PC-3 (cell line): ENCODE measurements around the gene MAP3K5. TPM values are rescaled to one million over a fixed set of nuclear protein-coding genes. Genes with fewer than 3 reads are reported as not detected.

ENCODE experiments used
- ATAC-seq: fragments of 200-7000 bp; cut with Tn5 transposase; 2 replicates; pipeline ENCODE4 v1.9.1; 2020; ENCODE audit warnings: mild to moderate bottlenecking, moderate library complexity
- BruUV-seq: library from RNA; stranded (reverse); fragments of 400-500 nt; replicated peaks from 2 replicates; lab custom pipeline; 2021; lab: Mats Ljungman, UMichigan
- CTCF ChIA-PET: fragments of 300-600 bp; sonication (Branson Sonifier 250); formaldehyde crosslinking; loops from one replicate; lab custom pipeline; 2022; ENCODE audit warnings: antibody characterized with exemption; lab: Charles Lee
- POLR2A ChIA-PET: fragments of 300-600 bp; sonication (Branson Sonifier 250); formaldehyde crosslinking; loops from one replicate; lab custom pipeline; 2022; ENCODE audit warnings: antibody characterized with exemption; ENCODE audit not compliant: unreplicated experiment; lab: Charles Lee
- DNase-seq: peaks from one replicate; pipeline ENCODE4 v3.0.0-alpha.2; 2015
- H2AFZ ChIP-seq: fragments of 300-600 bp; sonication (generic); 2 replicates; pipeline ENCODE4 v1.6.0; 2016; ENCODE audit warnings: antibody characterized with exemption, low read length
- H3F3A ChIP-seq: fragments of 300-600 bp; sonication (generic); one replicate; pipeline ENCODE4 v1.6.0; 2017; ENCODE audit warnings: antibody characterized with exemption, low read length, control low read depth, mild to moderate bottlenecking; ENCODE audit not compliant: unreplicated experiment
- H3K27ac ChIP-seq: fragments of 300-600 bp; sonication (generic); 2 replicates; pipeline ENCODE4 v1.5.1; 2016; ENCODE audit warnings: mild to moderate bottlenecking, low read length
- H3K27me3 ChIP-seq: fragments of 300-600 bp; sonication (generic); 2 replicates; pipeline ENCODE4 v1.6.1; 2016; ENCODE audit warnings: low read length, mixed read lengths
- H3K36me3 ChIP-seq: fragments of 300-600 bp; sonication (generic); 2 replicates; pipeline ENCODE4 v1.6.1; 2016; ENCODE audit warnings: low read depth, mixed run types, low read length, mixed read lengths
- H3K4me1 ChIP-seq: fragments of 300-600 bp; sonication (generic); 2 replicates; pipeline ENCODE4 v1.5.1; 2016; ENCODE audit warnings: low read length; ENCODE audit not compliant: insufficient read depth
- H3K4me2 ChIP-seq: fragments of 300-600 bp; sonication (generic); 2 replicates; pipeline ENCODE4 v1.6.0; 2016; ENCODE audit warnings: low read length
- H3K4me3 ChIP-seq: fragments of 300-600 bp; sonication (generic); 2 replicates; pipeline ENCODE4 v1.5.1; 2016; ENCODE audit warnings: mild to moderate bottlenecking, low read length, mixed read lengths
- H3K79me2 ChIP-seq: fragments of 300-600 bp; sonication (generic); 2 replicates; pipeline ENCODE4 v1.6.1; 2017; ENCODE audit warnings: low read length, mixed read lengths
- H3K9ac ChIP-seq: fragments of 300-600 bp; sonication (generic); 2 replicates; pipeline ENCODE4 v1.6.0; 2016; ENCODE audit warnings: mild to moderate bottlenecking, low read length
- H3K9me2 ChIP-seq: fragments of 300-600 bp; sonication (generic); replicated peaks from 2 replicates; pipeline ENCODE4 v1.6.1; 2016; ENCODE audit warnings: mixed run types, low read length, mixed read lengths
- H3K9me3 ChIP-seq: fragments of 300-600 bp; sonication (generic); 2 replicates; pipeline ENCODE4 v1.6.1; 2016; ENCODE audit warnings: low read length, mixed read lengths
- H4K20me1 ChIP-seq: fragments of 300-600 bp; sonication (generic); 2 replicates; pipeline ENCODE4 v1.6.1; 2016; ENCODE audit warnings: low read length, mixed read lengths
- CTCF ChIP-seq: fragments of 300-600 bp; sonication (generic); conservative IDR thresholded peaks from 2 replicates; pipeline ENCODE4 v1.5.1; 2017; ENCODE audit warnings: antibody characterized with exemption, low read depth, mild to moderate bottlenecking, low read length
- EZH2 ChIP-seq: fragments of 300-600 bp; sonication (generic); IDR thresholded peaks from one replicate; pipeline ENCODE4 v1.6.1; 2017; ENCODE audit warnings: antibody characterized with exemption, mild to moderate bottlenecking, low read length; ENCODE audit not compliant: unreplicated experiment
- EZH2phosphoT487 ChIP-seq: fragments of 300-600 bp; sonication (generic); IDR thresholded peaks from 2 replicates; pipeline ENCODE4 v1.6.1; 2018; ENCODE audit warnings: mild to moderate bottlenecking, antibody characterized with exemption, low read length, borderline replicate concordance
- intact Hi-C: fragments of 100-400 bp; cut with micrococcal nuclease; formaldehyde crosslinking; loops from 2 replicates; pipeline ENCODE4 v1.9.0; 2023
- total RNA-seq: library from RNA; depleted of rRNA; stranded (reverse); fragments of >200 nt; gene quantifications from 2 replicates; pipeline ENCODE4 v1.2.3, GENCODE V29; 2014

Gene MAP3K5
- total RNA-seq, 1 experiment from 2014 or later = 4.3 TPM

GRCh38 chr6:136571496-136571895 lies 220.8 kb downstream of the MAP3K5 start:
- POLR2A ChIA-PET = no interaction called here

DNA sequence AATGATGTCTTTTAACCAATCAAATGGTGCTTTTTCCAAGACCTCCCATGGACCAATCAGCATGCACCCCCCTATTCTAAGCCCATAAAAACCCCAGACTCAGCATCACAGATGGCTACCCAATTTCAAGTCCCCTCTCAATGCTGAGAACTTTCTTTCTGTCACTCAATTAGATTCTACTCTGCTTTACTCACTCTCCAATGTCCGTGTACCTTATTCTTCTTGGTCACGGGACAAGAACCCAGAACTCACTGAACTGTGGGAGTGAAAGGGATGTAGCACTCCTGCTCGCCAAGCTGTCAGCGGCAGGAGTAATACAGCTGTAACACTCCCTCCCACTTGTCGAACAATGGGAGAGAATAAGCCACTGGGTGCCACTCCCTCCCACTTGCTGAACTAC lies 221.2 kb downstream of the MAP3K5 start:
- Histone ChIP-seq H3K4me3 (no peak overlapping the region), H3K4me2 (no peak overlapping the region), H4K20me1 (no peaks in the 10 kb centered on the region), H3K36me3 (peaks cover 7% of the 10 kb centered on the region; the same call in 1 of the 2 replicates), H3K9me2 (no peaks in the 10 kb centered on the region), H3K4me1 (peaks cover 21% of the 10 kb centered on the region), H2AFZ (no peak overlapping the region), H3K79me2 (no peaks in the 10 kb centered on the region), H3F3A (no peaks in the 10 kb centered on the region), H3K9me3 (peaks cover 5% of the 10 kb centered on the region; the same call in 1 of the 2 replicates), H3K27me3 (no peaks in the 10 kb centered on the region), H3K27ac (no peak overlapping the region), H3K9ac (no peak overlapping the region)
- POLR2A ChIA-PET = no interaction called here
- TF ChIP-seq CTCF (no peak), EZH2phosphoT487 (no peak), EZH2 (no peak)
- no peak for DNase-seq
- intact Hi-C loops = no loop called here
- ATAC-seq = no peak
- CTCF ChIA-PET = no interaction called here
- no TSS peak for BruUV-seq

More at GRCh38 chr6:136571496-136571895, 220.8 kb downstream of the MAP3K5 start:
- H3K36me3 ChIP-seq = peaks cover 7% of the 10 kb centered on the region; the same call in 1 of the 2 replicates
- H3K9ac ChIP-seq = no peak overlapping the region
- H3K4me2 ChIP-seq = no peak overlapping the region
- no TSS peak for BruUV-seq
- CTCF ChIA-PET = no interaction called here
- no peak overlapping the region for H2AFZ ChIP-seq
- H3K4me3 ChIP-seq = no peak overlapping the region
- no peaks in the 10 kb centered on the region for H3K79me2 ChIP-seq
- no peaks in the 10 kb centered on the region for H4K20me1 ChIP-seq
- no peak overlapping the region for H3K27ac ChIP-seq
- intact Hi-C loops = no loop called here
- DNase-seq (no peak), ATAC-seq (no peak)
- H3K4me1 ChIP-seq = peaks cover 17% of the 10 kb centered on the region
- no peaks in the 10 kb centered on the region for H3K27me3 ChIP-seq
- H3K9me3 ChIP-seq = peaks cover 5% of the 10 kb centered on the region; the same call in 1 of the 2 replicates
- no peaks in the 10 kb centered on the region for H3K9me2 ChIP-seq
- TF ChIP-seq CTCF (no peak), EZH2phosphoT487 (no peak), EZH2 (no peak)
- no peaks in the 10 kb centered on the region for H3F3A ChIP-seq

- intact Hi-C loops = loop anchor here (5.0 kb wide), 1 partner anchor 44 kb away; no protein-coding TSS in a partner anchor
- CTCF ChIA-PET = no interaction called here
- no TSS peak for BruUV-seq
Observed at GRCh38 chr6:136568129-136568528, 224.1 kb downstream of the MAP3K5 start.

More at GRCh38 chr6:136568129-136568528, 224.1 kb downstream of the MAP3K5 start:
- H3K9me2 ChIP-seq = no peaks in the 10 kb centered on the region
- no peaks in the 10 kb centered on the region for H3K79me2 ChIP-seq
- peaks cover 5% of the 10 kb centered on the region; the same call in 1 of the 2 replicates for H3K9me3 ChIP-seq
- H3K4me3 ChIP-seq = no peak overlapping the region
- no peaks in the 10 kb centered on the region for H3F3A ChIP-seq
- TF ChIP-seq CTCF = no peak
- TF ChIP-seq EZH2phosphoT487 = no peak
- no peak for TF ChIP-seq EZH2
- H4K20me1 ChIP-seq = no peaks in the 10 kb centered on the region
- no peaks in the 10 kb centered on the region for H3K27me3 ChIP-seq
- H3K4me1 ChIP-seq = peaks cover 38% of the 10 kb centered on the region
- no peak for DNase-seq
- H2AFZ ChIP-seq = no peak overlapping the region
- peak overlapping the region; percentile 97 for H3K27ac ChIP-seq
- H3K4me2 ChIP-seq = 0 out of 2 replicates have a peak overlapping the region, but pooled peaks have one; percentile 68
- no peak overlapping the region; the same call in 1 of the 2 replicates for H3K9ac ChIP-seq
- POLR2A ChIA-PET = no interaction called here
- ATAC-seq = no peak
- peaks cover 7% of the 10 kb centered on the region; the same call in 1 of the 2 replicates for H3K36me3 ChIP-seq
